ENCODE results near the gene SLIT1.

Gene SLIT1

DNA sequence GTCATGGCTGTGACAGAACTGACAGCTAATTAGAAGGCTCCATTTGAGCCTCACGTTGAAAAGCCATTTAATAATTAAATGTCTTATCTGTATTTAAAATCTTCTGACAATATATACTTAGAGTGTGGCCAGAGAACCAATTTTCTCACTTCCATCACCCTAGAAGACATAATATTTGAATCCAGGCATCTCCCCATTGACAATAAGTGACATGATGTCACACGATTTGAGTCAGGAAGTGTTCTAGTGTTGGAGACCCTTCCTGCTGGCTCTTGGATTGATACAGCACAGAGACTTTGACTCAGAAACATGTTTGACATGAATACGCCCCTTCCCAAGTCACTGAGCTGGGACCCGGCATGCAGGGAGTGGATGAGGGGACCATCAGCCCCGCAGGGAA is 85.9 kb downstream of the SLIT1 start:
- TF ChIP-seq CREB1 (IDR thresholded peaks at IDR 0.05; ENCODE audit: low read depth) (no peak), TEAD4 (IDR thresholded peaks at IDR 0.05) (no peak), FOXM1 (IDR thresholded peaks at IDR 0.05; ENCODE audit: borderline replicate concordance, low read depth) (no peak), CEBPB (IDR thresholded peaks at IDR 0.05) (no peak)
- TF ChIP-seq, protein P1, sequence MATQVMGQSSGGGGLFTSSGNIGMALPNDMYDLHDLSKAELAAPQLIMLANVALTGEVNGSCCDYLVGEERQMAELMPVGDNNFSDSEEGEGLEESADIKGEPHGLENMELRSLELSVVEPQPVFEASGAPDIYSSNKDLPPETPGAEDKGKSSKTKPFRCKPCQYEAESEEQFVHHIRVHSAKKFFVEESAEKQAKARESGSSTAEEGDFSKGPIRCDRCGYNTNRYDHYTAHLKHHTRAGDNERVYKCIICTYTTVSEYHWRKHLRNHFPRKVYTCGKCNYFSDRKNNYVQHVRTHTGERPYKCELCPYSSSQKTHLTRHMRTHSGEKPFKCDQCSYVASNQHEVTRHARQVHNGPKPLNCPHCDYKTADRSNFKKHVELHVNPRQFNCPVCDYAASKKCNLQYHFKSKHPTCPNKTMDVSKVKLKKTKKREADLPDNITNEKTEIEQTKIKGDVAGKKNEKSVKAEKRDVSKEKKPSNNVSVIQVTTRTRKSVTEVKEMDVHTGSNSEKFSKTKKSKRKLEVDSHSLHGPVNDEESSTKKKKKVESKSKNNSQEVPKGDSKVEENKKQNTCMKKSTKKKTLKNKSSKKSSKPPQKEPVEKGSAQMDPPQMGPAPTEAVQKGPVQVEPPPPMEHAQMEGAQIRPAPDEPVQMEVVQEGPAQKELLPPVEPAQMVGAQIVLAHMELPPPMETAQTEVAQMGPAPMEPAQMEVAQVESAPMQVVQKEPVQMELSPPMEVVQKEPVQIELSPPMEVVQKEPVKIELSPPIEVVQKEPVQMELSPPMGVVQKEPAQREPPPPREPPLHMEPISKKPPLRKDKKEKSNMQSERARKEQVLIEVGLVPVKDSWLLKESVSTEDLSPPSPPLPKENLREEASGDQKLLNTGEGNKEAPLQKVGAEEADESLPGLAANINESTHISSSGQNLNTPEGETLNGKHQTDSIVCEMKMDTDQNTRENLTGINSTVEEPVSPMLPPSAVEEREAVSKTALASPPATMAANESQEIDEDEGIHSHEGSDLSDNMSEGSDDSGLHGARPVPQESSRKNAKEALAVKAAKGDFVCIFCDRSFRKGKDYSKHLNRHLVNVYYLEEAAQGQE (IDR thresholded peaks at IDR 0.05; ENCODE audit: low read depth), result no peak

DNA sequence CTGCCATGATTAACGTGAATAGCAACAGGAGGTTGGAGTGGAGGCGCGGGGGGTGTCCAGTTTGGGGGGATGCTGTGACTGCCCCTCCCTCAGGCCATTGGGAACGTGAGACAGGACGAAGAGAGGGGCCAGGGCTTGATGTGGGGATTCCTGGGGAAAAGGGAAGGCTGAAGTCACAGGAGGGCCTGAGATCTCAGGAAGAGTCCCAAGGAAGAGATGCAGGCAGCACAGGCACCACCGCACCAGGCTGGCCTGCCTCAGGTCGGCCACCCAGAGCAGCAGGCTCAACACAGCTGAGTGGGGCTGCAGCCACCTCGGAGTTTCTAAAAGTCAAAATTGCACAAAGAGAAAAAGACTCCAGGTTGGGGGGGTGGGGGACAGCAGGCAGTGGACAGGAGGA is 86.7 kb downstream of the SLIT1 start:
- TF ChIP-seq EP300 (IDR thresholded peaks at IDR 0.05; ENCODE audit: borderline replicate concordance) (no peak), NFIC (IDR thresholded peaks at IDR 0.05) (no peak), FOXM1 (IDR thresholded peaks at IDR 0.05; ENCODE audit: borderline replicate concordance, low read depth) (no peak), TAF1 (IDR thresholded peaks at IDR 0.05; ENCODE audit: low read depth) (no peak)
- TF ChIP-seq, protein P1 (IDR thresholded peaks at IDR 0.05; ENCODE audit: low read depth), result no peak

DNA sequence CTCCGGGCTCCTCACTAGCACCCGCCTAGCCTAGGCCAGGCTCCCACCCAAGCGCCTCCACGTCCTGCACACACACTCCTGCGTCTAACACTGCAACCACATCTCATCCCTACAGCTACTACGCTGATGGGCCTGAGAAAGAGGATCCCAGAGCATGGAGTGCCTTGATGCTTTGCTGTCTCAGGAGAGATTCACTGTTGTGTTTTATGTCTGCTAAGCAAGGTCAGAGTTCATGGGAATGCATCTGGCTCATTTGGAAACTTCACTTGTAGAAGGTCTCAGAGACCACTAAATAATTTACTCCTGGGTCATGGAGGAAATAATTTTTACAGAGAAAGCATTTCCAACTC is 88.7 kb downstream of the SLIT1 start:
- TF ChIP-seq CEBPB (IDR thresholded peaks at IDR 0.05) (no peak), TEAD4 (IDR thresholded peaks at IDR 0.05) (no peak), TAF1 (IDR thresholded peaks at IDR 0.05; ENCODE audit: low read depth) (no peak), CREB1 (IDR thresholded peaks at IDR 0.05; ENCODE audit: low read depth) (no peak), EGR1 (IDR thresholded peaks at IDR 0.05) (no peak), EP300 (IDR thresholded peaks at IDR 0.05; ENCODE audit: borderline replicate concordance) (no peak), RAD21 (IDR thresholded peaks at IDR 0.05; ENCODE audit: low read depth) (no peak), NFIC (IDR thresholded peaks at IDR 0.05) (no peak), YY1 (IDR thresholded peaks at IDR 0.05; ENCODE audit: low read depth) (no peak), FOXM1 (IDR thresholded peaks at IDR 0.05; ENCODE audit: borderline replicate concordance, low read depth) (no peak), ZBTB7A (IDR thresholded peaks at IDR 0.05; ENCODE audit: low read depth) (no peak), TCF12 (IDR thresholded peaks at IDR 0.05; ENCODE audit: low read depth) (no peak)
- TF ChIP-seq, protein P2, sequence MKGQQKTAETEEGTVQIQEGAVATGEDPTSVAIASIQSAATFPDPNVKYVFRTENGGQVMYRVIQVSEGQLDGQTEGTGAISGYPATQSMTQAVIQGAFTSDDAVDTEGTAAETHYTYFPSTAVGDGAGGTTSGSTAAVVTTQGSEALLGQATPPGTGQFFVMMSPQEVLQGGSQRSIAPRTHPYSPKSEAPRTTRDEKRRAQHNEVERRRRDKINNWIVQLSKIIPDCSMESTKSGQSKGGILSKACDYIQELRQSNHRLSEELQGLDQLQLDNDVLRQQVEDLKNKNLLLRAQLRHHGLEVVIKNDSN (IDR thresholded peaks at IDR 0.05), result no peak
- TF ChIP-seq, protein P3, sequence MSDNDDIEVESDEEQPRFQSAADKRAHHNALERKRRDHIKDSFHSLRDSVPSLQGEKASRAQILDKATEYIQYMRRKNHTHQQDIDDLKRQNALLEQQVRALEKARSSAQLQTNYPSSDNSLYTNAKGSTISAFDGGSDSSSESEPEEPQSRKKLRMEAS (IDR thresholded peaks at IDR 0.05), result no peak
- TF ChIP-seq, protein P1 (IDR thresholded peaks at IDR 0.05; ENCODE audit: low read depth), result no peak

DNA sequence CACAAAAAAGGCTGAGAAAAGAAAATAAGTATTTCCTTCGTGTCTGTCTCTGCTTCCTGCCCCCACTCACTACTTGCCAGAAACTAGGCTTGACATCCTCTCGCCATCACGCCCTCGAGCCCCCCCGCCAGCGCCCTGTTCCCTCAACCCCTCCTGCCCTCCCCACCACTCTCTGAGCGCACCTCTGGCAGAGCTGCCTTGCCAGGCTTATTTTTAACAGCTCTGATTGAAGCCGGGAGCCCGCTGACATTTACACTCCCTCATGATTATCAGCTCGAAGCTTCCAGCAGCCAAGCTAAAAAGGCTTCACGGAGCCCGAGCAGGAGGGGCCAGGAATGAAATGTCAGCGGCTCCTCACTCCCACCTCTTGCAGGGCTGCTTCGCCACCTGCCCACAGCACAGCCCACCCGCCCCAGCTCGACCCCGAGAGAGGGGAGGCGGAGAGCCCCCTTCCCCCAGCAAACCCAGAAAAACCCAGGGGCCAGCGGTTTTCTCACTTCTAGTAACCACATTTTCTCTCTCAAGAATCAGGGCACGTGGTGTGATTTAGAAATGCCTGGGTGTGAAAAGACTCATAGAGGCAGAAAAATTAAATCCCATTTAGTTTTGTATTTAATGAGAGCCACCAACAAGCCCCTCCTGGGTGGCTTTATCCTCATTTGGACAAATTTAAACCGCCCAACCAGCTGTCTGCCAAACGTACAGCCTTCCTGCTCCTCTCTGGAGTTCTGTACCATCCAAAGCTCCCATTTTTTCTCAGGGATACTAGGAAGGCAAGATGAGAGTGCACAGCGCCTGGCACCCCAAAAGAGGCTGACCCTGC is 89.3 kb downstream of the SLIT1 start:
- TF ChIP-seq EGR1 (IDR thresholded peaks at IDR 0.05) (no peak), ZBTB7A (IDR thresholded peaks at IDR 0.05; ENCODE audit: low read depth) (no peak), CREB1 (IDR thresholded peaks at IDR 0.05; ENCODE audit: low read depth) (no peak), FOXM1 (IDR thresholded peaks at IDR 0.05; ENCODE audit: borderline replicate concordance, low read depth) (no peak), EP300 (IDR thresholded peaks at IDR 0.05; ENCODE audit: borderline replicate concordance) (no peak), TAF1 (IDR thresholded peaks at IDR 0.05; ENCODE audit: low read depth) (no peak), YY1 (IDR thresholded peaks at IDR 0.05; ENCODE audit: low read depth) (no peak), CEBPB (IDR thresholded peaks at IDR 0.05) (no peak), RAD21 (IDR thresholded peaks at IDR 0.05; ENCODE audit: low read depth) (no peak), TCF12 (IDR thresholded peaks at IDR 0.05; ENCODE audit: low read depth) (no peak)
- TF ChIP-seq, protein P3 (IDR thresholded peaks at IDR 0.05), result no peak
- TF ChIP-seq, protein P2 (IDR thresholded peaks at IDR 0.05), result no peak
- TF ChIP-seq, protein P1 (IDR thresholded peaks at IDR 0.05; ENCODE audit: low read depth), result no peak
